Neural cell (in vitro differentiated cells): ENCODE results near the gene DCPS. TPM values are rescaled to one million over a fixed set of nuclear protein-coding genes. Genes with fewer than 3 reads are reported as not detected.

ENCODE experiments used
- H2AFZ ChIP-seq: fragments of 200-600, 300-800 bp; sonication (generic), shearing (Covaris generic); 2 replicates; pipeline ENCODE4 v1.6.0; 2014; ENCODE audit warnings: low read depth, mild to moderate bottlenecking, antibody characterized with exemption, low read length, moderate library complexity
- H3F3A ChIP-seq: fragments of 200-600 bp; shearing (Covaris generic); 2 replicates; pipeline ENCODE4 v1.6.1; 2016; ENCODE audit warnings: mild to moderate bottlenecking, moderate library complexity, mixed read lengths, antibody characterized with exemption, low read length; ENCODE audit not compliant: insufficient read depth, poor library complexity, severe bottlenecking
- H3K27ac ChIP-seq: fragments of 200-600, 300-800 bp; sonication (generic), shearing (Covaris generic); 2 replicates; pipeline ENCODE4 v1.5.1; 2014; ENCODE audit warnings: mild to moderate bottlenecking, low read length, moderate library complexity
- H3K27me3 ChIP-seq: fragments of 300-800, 200-600 bp; sonication (generic), shearing (Covaris generic); 2 replicates; pipeline ENCODE4 v1.6.0; 2014; ENCODE audit warnings: mild to moderate bottlenecking, low read depth, low read length, moderate library complexity; ENCODE audit not compliant: insufficient read depth
- H3K36me3 ChIP-seq: fragments of 300-800, 200-600 bp; sonication (generic), shearing (Covaris generic); 2 replicates; pipeline ENCODE4 v1.5.1; 2014; ENCODE audit warnings: mild to moderate bottlenecking, antibody characterized with exemption, low read length, moderate library complexity; ENCODE audit not compliant: insufficient read depth
- H3K4me2 ChIP-seq: fragments of 300-800, 200-600 bp; sonication (generic), shearing (Covaris generic); 2 replicates; pipeline ENCODE4 v1.6.0; 2014; ENCODE audit warnings: mild to moderate bottlenecking, low read length
- H3K4me3 ChIP-seq: fragments of 300-800, 200-600 bp; sonication (generic), shearing (Covaris generic); 2 replicates; pipeline ENCODE4 v1.5.1; 2014; ENCODE audit warnings: mild to moderate bottlenecking, low read length, moderate library complexity
- H3K79me2 ChIP-seq: fragments of 200-600 bp; shearing (Covaris generic); replicated peaks from 2 replicates; pipeline ENCODE4 v1.6.0; 2014; ENCODE audit warnings: mild to moderate bottlenecking, low read length, moderate library complexity; ENCODE audit not compliant: insufficient read depth
- H3K9ac ChIP-seq: fragments of 300-800, 200-600 bp; sonication (generic), shearing (Covaris generic); 2 replicates; pipeline ENCODE4 v1.6.1; 2016; ENCODE audit warnings: mild to moderate bottlenecking, low read length, mixed read lengths
- H3K9me2 ChIP-seq: fragments of 200-600 bp; shearing (Covaris generic); 2 replicates; pipeline ENCODE4 v1.6.1; 2016; ENCODE audit warnings: mild to moderate bottlenecking, low read length, mixed read lengths; ENCODE audit not compliant: insufficient read depth
- H3K9me3 ChIP-seq: fragments of 200-600, 300-800 bp; sonication (generic), shearing (Covaris generic); 2 replicates; pipeline ENCODE4 v1.6.1; 2016; ENCODE audit warnings: mild to moderate bottlenecking, mixed run types, low read length, moderate library complexity, mixed read lengths
- H4K20me1 ChIP-seq: fragments of 200-600 bp; shearing (Covaris generic); 2 replicates; pipeline ENCODE4 v1.6.1; 2016; ENCODE audit warnings: mild to moderate bottlenecking, mixed run types; ENCODE audit not compliant: insufficient read depth
- EP300 ChIP-seq: fragments of 450-650 bp; conservative IDR thresholded peaks from 2 replicates; pipeline ENCODE4 v1.6.1; 2014; ENCODE audit warnings: antibody characterized with exemption, mild to moderate bottlenecking, moderate library complexity; ENCODE audit not compliant: poor library complexity, severe bottlenecking
- EZH2 ChIP-seq: fragments of 200-600, 300-800 bp; shearing (Covaris generic), sonication (generic); IDR thresholded peaks from 2 replicates; pipeline ENCODE4 v1.6.1; 2014; ENCODE audit warnings: antibody characterized with exemption, low read length, borderline replicate concordance, mild to moderate bottlenecking; ENCODE audit not compliant: insufficient read depth, poor library complexity, severe bottlenecking
- MXI1 ChIP-seq: fragments of 450-650 bp; conservative IDR thresholded peaks from 2 replicates; pipeline ENCODE4 v1.6.1; 2014; ENCODE audit warnings: antibody characterized with exemption, mild to moderate bottlenecking; ENCODE audit not compliant: poor library complexity, severe bottlenecking
- POLR2AphosphoS5 ChIP-seq: IDR thresholded peaks from 2 replicates; pipeline ENCODE4 v1.6.1; 2012
- RAD21 ChIP-seq: fragments of 450-650 bp; conservative IDR thresholded peaks from 2 replicates; pipeline ENCODE4 v1.6.1; 2014; ENCODE audit warnings: antibody characterized with exemption, mild to moderate bottlenecking, moderate library complexity
- REST ChIP-seq: IDR thresholded peaks from 2 replicates; pipeline ENCODE4 v1.6.1; 2012; ENCODE audit warnings: borderline replicate concordance
- SMC3 ChIP-seq: fragments of 450-650 bp; conservative IDR thresholded peaks from 2 replicates; pipeline ENCODE4 v1.6.1; 2014; ENCODE audit warnings: antibody characterized with exemption, mild to moderate bottlenecking, moderate library complexity; ENCODE audit not compliant: poor library complexity
- TAF1 ChIP-seq: IDR thresholded peaks from 2 replicates; pipeline ENCODE4 v1.6.1; 2012; ENCODE audit warnings: low read depth
- polyA plus RNA-seq: library from polyadenylated mRNA; depleted of rRNA; stranded (reverse); fragments of >200 nt; gene quantifications from 2 replicates; pipeline ENCODE4 v1.2.3, GENCODE V29; 2014
- TF ChIP-seq, protein P1 (sequence below): fragments of 450-650 bp; IDR thresholded peaks from 2 replicates; pipeline ENCODE4 v1.5.1; 2014; ENCODE audit warnings: antibody characterized with exemption, mild to moderate bottlenecking, moderate library complexity; ENCODE audit not compliant: poor library complexity, severe bottlenecking

DCPS gene
- polyA plus RNA-seq, 1 donor from 2014 or later: 6.4 TPM

GRCh38 chr11:126290887-126291286 lies 13.0 kb upstream of the DCPS start:
- no peak overlapping the region for H3K4me3 ChIP-seq
- no peaks in the 10 kb centered on the region for H3F3A ChIP-seq
- no peak for TF ChIP-seq SMC3
- TF ChIP-seq POLR2AphosphoS5: no peak
- no peaks in the 10 kb centered on the region for H3K9me3 ChIP-seq
- no peak overlapping the region for H3K27ac ChIP-seq
- no peak overlapping the region for H2AFZ ChIP-seq
- H3K4me2 ChIP-seq: no peak overlapping the region
- H3K36me3 ChIP-seq: no peaks in the 10 kb centered on the region
- no peaks in the 10 kb centered on the region for H4K20me1 ChIP-seq
- H3K9me2 ChIP-seq: no peaks in the 10 kb centered on the region
- H3K9ac ChIP-seq: no peak overlapping the region
- no peaks in the 10 kb centered on the region for H3K79me2 ChIP-seq
- H3K27me3 ChIP-seq: no peaks in the 10 kb centered on the region

DNA sequence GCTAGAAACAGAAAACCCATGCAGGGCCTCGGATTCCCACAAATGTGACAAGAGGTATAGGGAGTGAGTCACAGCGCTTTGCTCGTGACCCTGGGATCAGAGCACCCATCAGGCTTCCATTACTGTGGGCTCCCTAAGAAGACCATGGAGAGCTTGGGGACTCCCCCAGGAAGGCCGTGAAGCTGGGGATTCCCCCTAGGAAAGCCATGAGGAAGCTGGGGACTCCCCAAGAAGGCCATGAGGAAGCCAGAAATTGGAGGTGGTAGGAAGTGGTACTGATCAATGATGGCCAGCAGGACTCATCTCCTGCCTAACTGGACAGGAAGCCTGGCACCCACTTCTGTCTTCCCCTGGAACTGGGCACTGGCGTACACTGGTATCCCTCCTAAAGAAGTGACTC lies 10.1 kb upstream of the DCPS start:
- Histone ChIP-seq H3K4me3 (no peak overlapping the region), H4K20me1 (no peaks in the 10 kb centered on the region), H3K36me3 (no peaks in the 10 kb centered on the region), H3K9me2 (no peaks in the 10 kb centered on the region), H3K4me2 (no peak overlapping the region), H2AFZ (no peak overlapping the region), H3K27me3 (no peaks in the 10 kb centered on the region), H3K9me3 (no peaks in the 10 kb centered on the region), H3F3A (no peaks in the 10 kb centered on the region), H3K9ac (no peak overlapping the region), H3K27ac (no peak overlapping the region), H3K79me2 (no peaks in the 10 kb centered on the region)
- TF ChIP-seq SMC3 (no peak), EP300 (no peak), MXI1 (no peak), RAD21 (no peak), REST (no peak), TAF1 (no peak), EZH2 (no peak), POLR2AphosphoS5 (no peak)
- TF ChIP-seq, protein P1, sequence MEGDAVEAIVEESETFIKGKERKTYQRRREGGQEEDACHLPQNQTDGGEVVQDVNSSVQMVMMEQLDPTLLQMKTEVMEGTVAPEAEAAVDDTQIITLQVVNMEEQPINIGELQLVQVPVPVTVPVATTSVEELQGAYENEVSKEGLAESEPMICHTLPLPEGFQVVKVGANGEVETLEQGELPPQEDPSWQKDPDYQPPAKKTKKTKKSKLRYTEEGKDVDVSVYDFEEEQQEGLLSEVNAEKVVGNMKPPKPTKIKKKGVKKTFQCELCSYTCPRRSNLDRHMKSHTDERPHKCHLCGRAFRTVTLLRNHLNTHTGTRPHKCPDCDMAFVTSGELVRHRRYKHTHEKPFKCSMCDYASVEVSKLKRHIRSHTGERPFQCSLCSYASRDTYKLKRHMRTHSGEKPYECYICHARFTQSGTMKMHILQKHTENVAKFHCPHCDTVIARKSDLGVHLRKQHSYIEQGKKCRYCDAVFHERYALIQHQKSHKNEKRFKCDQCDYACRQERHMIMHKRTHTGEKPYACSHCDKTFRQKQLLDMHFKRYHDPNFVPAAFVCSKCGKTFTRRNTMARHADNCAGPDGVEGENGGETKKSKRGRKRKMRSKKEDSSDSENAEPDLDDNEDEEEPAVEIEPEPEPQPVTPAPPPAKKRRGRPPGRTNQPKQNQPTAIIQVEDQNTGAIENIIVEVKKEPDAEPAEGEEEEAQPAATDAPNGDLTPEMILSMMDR: no peak

DNA sequence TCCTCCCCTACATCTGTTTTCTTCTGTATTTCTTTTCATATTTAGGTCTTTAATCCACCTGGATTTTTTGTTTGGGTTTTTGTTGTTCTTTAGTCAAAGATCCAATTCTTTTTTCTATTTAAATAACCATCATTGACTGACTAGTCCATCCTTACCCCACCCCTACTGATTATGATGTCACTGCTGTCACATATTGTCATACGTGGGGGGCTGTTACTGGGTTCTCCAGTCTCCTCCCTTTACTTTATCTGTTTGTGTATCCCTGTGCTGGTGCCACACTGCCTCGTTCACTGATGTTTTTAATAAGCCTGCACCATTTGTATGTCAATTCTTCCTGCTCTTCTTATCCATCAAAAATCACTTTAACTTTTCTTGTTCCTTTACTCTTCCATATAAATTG lies 6.9 kb upstream of the DCPS start:
- H3K4me2 ChIP-seq: no peak overlapping the region
- no peaks in the 10 kb centered on the region for H3K9me3 ChIP-seq
- no peak overlapping the region for H3K9ac ChIP-seq
- no peak overlapping the region for H3K4me3 ChIP-seq
- H3K27me3 ChIP-seq: no peaks in the 10 kb centered on the region
- TF ChIP-seq, protein P1: no peak
- TF ChIP-seq RAD21 (no peak), EZH2 (no peak), MXI1 (no peak), TAF1 (no peak), EP300 (no peak), POLR2AphosphoS5 (no peak), SMC3 (no peak), REST (no peak)
- no peaks in the 10 kb centered on the region for H3K9me2 ChIP-seq
- H3F3A ChIP-seq: no peaks in the 10 kb centered on the region
- H4K20me1 ChIP-seq: no peaks in the 10 kb centered on the region
- no peaks in the 10 kb centered on the region for H3K79me2 ChIP-seq
- H3K27ac ChIP-seq: no peak overlapping the region
- no peaks in the 10 kb centered on the region for H3K36me3 ChIP-seq
- H2AFZ ChIP-seq: no peak overlapping the region
